KMS-11 (cell line): ENCODE results near the gene SKIC2.

ENCODE experiments used
- H2AFZ ChIP-seq: fragments of 200-600 bp; sonication (generic); 2 replicates; pipeline ENCODE4 v1.6.1; 2016; ENCODE audit warnings: antibody characterized with exemption, mixed run types, low read depth
- H3K27ac ChIP-seq: fragments of 200-600 bp; sonication (generic); 2 replicates; pipeline ENCODE4 v1.6.1; 2016; ENCODE audit warnings: mild to moderate bottlenecking, mixed run types
- H3K27me3 ChIP-seq: fragments of 200-600 bp; sonication (generic); 2 replicates; pipeline ENCODE4 v1.6.1; 2017; ENCODE audit warnings: mild to moderate bottlenecking, low read depth, mixed run types, moderate library complexity; ENCODE audit not compliant: insufficient read depth
- H3K36me3 ChIP-seq: fragments of 200-600 bp; sonication (generic); 2 replicates; pipeline ENCODE4 v1.6.1; 2017; ENCODE audit warnings: mild to moderate bottlenecking, mixed run types; ENCODE audit not compliant: insufficient read depth
- H3K4me1 ChIP-seq: fragments of 200-600 bp; sonication (generic); 2 replicates; pipeline ENCODE4 v1.6.1; 2016; ENCODE audit warnings: mild to moderate bottlenecking, low read depth, mixed run types; ENCODE audit not compliant: poor library complexity, severe bottlenecking
- H3K4me2 ChIP-seq: fragments of 200-600 bp; sonication (generic); 2 replicates; pipeline ENCODE4 v1.7.0; 2016; ENCODE audit warnings: mild to moderate bottlenecking, mixed run types
- H3K4me3 ChIP-seq: fragments of 200-600 bp; sonication (generic); IDR thresholded peaks from 2 replicates; pipeline ENCODE4 v1.6.1; 2017; ENCODE audit warnings: low read depth, low read length, mixed read lengths; ENCODE audit not compliant: insufficient read depth
- H3K79me2 ChIP-seq: fragments of 200-600 bp; sonication (generic); 2 replicates; pipeline ENCODE4 v1.6.1; 2016; ENCODE audit warnings: low read depth, mixed run types; ENCODE audit not compliant: insufficient read depth
- H3K9ac ChIP-seq: fragments of 200-600 bp; sonication (generic); 2 replicates; pipeline ENCODE4 v1.6.1; 2016; ENCODE audit warnings: mild to moderate bottlenecking, mixed run types
- H4K20me1 ChIP-seq: fragments of 200-600 bp; sonication (generic); 2 replicates; pipeline ENCODE4 v1.6.1; 2016; ENCODE audit warnings: mild to moderate bottlenecking, mixed run types; ENCODE audit not compliant: insufficient read depth
- CTCF ChIP-seq: fragments of 200-600 bp; sonication (generic); conservative IDR thresholded peaks from 2 replicates; pipeline ENCODE4 v1.6.1; 2017; ENCODE audit warnings: low read depth, mild to moderate bottlenecking, antibody characterized with exemption, low read length, moderate library complexity, mixed read lengths

The SKIC2 gene

GRCh38 chr6:31965700-31966099, 6.7 kb downstream of the SKIC2 start:
- TF ChIP-seq CTCF: no peak
- Histone ChIP-seq H3K9ac (no peak overlapping the region), H4K20me1 (no peaks in the 10 kb centered on the region), H3K4me2 (no peak overlapping the region), H2AFZ (no peak overlapping the region), H3K27ac (no peak overlapping the region), H3K79me2 (no peaks in the 10 kb centered on the region), H3K4me3 (no peak overlapping the region), H3K4me1 (no peaks in the 10 kb centered on the region), H3K36me3 (peaks cover 8% of the 10 kb centered on the region; the same call in 1 of the 2 replicates), H3K27me3 (no peaks in the 10 kb centered on the region)

GRCh38 chr6:31966506-31966905, 7.5 kb downstream of the SKIC2 start:
- H4K20me1 ChIP-seq: no peaks in the 10 kb centered on the region
- no peak overlapping the region for H3K4me2 ChIP-seq
- no peak overlapping the region for H3K9ac ChIP-seq
- H3K36me3 ChIP-seq: peaks cover 8% of the 10 kb centered on the region; the same call in 1 of the 2 replicates
- no peak overlapping the region for H3K27ac ChIP-seq
- no peak overlapping the region for H2AFZ ChIP-seq
- peaks cover 4% of the 10 kb centered on the region for H3K4me1 ChIP-seq
- H3K27me3 ChIP-seq: no peaks in the 10 kb centered on the region
- no peak overlapping the region for H3K4me3 ChIP-seq
- no peak for TF ChIP-seq CTCF
- no peaks in the 10 kb centered on the region for H3K79me2 ChIP-seq

GRCh38 chr6:31966997-31967925, 8.3 kb downstream of the SKIC2 start:
- no peaks in the 10 kb centered on the region for H3K27me3 ChIP-seq
- H3K27ac ChIP-seq: no peak overlapping the region
- H4K20me1 ChIP-seq: no peaks in the 10 kb centered on the region
- H3K36me3 ChIP-seq: 0 out of 2 replicates have a peak, but pooled peaks cover under 1% of the 10 kb centered on the region
- no peak overlapping the region for H2AFZ ChIP-seq
- no peaks in the 10 kb centered on the region for H3K79me2 ChIP-seq
- no peak overlapping the region for H3K9ac ChIP-seq
- TF ChIP-seq CTCF: no peak
- no peak overlapping the region for H3K4me3 ChIP-seq
- H3K4me2 ChIP-seq: no peak overlapping the region
- peaks cover 4% of the 10 kb centered on the region for H3K4me1 ChIP-seq

GRCh38 chr6:31967926-31968320, 8.9 kb downstream of the SKIC2 start:
- H3K79me2 ChIP-seq: no peaks in the 10 kb centered on the region; the same call in 1 of the 2 replicates
- H4K20me1 ChIP-seq: no peaks in the 10 kb centered on the region
- no peak for TF ChIP-seq CTCF
- no peak overlapping the region for H3K4me2 ChIP-seq
- H3K9ac ChIP-seq: no peak overlapping the region
- no peak overlapping the region for H2AFZ ChIP-seq
- no peak overlapping the region for H3K27ac ChIP-seq
- H3K4me1 ChIP-seq: peaks cover 4% of the 10 kb centered on the region
- no peaks in the 10 kb centered on the region for H3K36me3 ChIP-seq
- no peaks in the 10 kb centered on the region for H3K27me3 ChIP-seq
- no peak overlapping the region for H3K4me3 ChIP-seq
